CD14-positive monocyte (primary cell): ENCODE measurements around the gene TAS1R1. TPM values are rescaled to one million over a fixed set of nuclear protein-coding genes. Genes with fewer than 3 reads are reported as not detected.

Source experiments
- DNase-seq, 3 donors: peaks; one replicate each; pipeline ENCODE4 v3.0.0-alpha.2; 2011 to 2022
- H2AFZ ChIP-seq: 2 replicates; pipeline ENCODE4 v1.6.0; 2012; ENCODE audit warnings: mild to moderate bottlenecking, low read depth, low read length, inconsistent platforms; ENCODE audit not compliant: insufficient read depth, poor library complexity, severe bottlenecking
- H3K27ac ChIP-seq, 2 donors: 1 replicate in 1 of 2; 2 replicates in 1 of 2; pipeline ENCODE4 v1.5.1; 2012 to 2013; ENCODE audit warnings: low read length in 2 of 2, control low read depth in 1 of 2, inconsistent platforms in 1 of 2, low read depth in 1 of 2, mild to moderate bottlenecking in 1 of 2
- H3K27me3 ChIP-seq, 2 donors: one replicate each; pipeline versions ENCODE4 v1.6.0 to v1.6.1; 2011 to 2013; ENCODE audit warnings: low read length in 2 of 2; ENCODE audit not compliant: control insufficient read depth in 2 of 2, insufficient read depth in 2 of 2
- H3K36me3 ChIP-seq, 2 donors: replicated peaks in 1 of 2; 1 replicate in 1 of 2; 2 replicates in 1 of 2; pipeline versions ENCODE4 v1.5.1 to v1.6.1; 2012 to 2013; ENCODE audit warnings: low read length in 2 of 2, control low read depth in 1 of 2, inconsistent platforms in 1 of 2, mild to moderate bottlenecking in 1 of 2; ENCODE audit not compliant: insufficient read depth in 2 of 2, control insufficient read depth in 1 of 2
- H3K4me1 ChIP-seq, 2 donors: 1 replicate in 1 of 2; 2 replicates in 1 of 2; pipeline versions ENCODE4 v1.5.1 to v1.6.1; 2012 to 2013; ENCODE audit warnings: low read length in 2 of 2, control low read depth in 1 of 2, inconsistent platforms in 1 of 2, mild to moderate bottlenecking in 1 of 2, moderate library complexity in 1 of 2; ENCODE audit not compliant: insufficient read depth in 2 of 2, control insufficient read depth in 1 of 2
- H3K4me2 ChIP-seq: replicated peaks from 2 replicates; pipeline ENCODE3; 2012; ENCODE audit warnings: low read length, moderate library complexity, mild to moderate bottlenecking; ENCODE audit not compliant: poor library complexity, severe bottlenecking; ENCODE audit errors: extremely low read depth
- H3K4me3 ChIP-seq, 3 experiments: fragments of 200-600 bp in 1 of 3; sonication (generic) in 1 of 3; replicated peaks in 1 of 3; 1 replicate in 2 of 3; 2 replicates in 1 of 3; pipeline ENCODE4 v1.5.1; 2011 to 2013; ENCODE audit warnings: low read length in 3 of 3, mild to moderate bottlenecking in 3 of 3, control low read depth in 2 of 3, low read depth in 2 of 3, inconsistent platforms in 1 of 3, moderate library complexity in 1 of 3
- H3K79me2 ChIP-seq: 2 replicates; pipeline ENCODE4 v1.6.0; 2012; ENCODE audit warnings: mild to moderate bottlenecking, control low read depth, inconsistent platforms, low read length, moderate library complexity; ENCODE audit not compliant: insufficient read depth
- H3K9ac ChIP-seq: 2 replicates; pipeline ENCODE4 v1.6.0; 2017; ENCODE audit warnings: low read length, mild to moderate bottlenecking; ENCODE audit not compliant: insufficient read depth, poor library complexity, severe bottlenecking
- H3K9me3 ChIP-seq, 2 donors: replicated peaks in 1 of 2; 1 replicate in 1 of 2; 2 replicates in 1 of 2; pipeline versions ENCODE4 v1.5.1 to v1.6.1; 2012 to 2013; ENCODE audit warnings: low read length in 2 of 2, control low read depth in 1 of 2; ENCODE audit not compliant: control insufficient read depth in 1 of 2, insufficient read depth in 1 of 2
- H4K20me1 ChIP-seq: 2 replicates; pipeline ENCODE4 v1.6.0; 2012; ENCODE audit warnings: mild to moderate bottlenecking, low read length, control low read depth, moderate library complexity; ENCODE audit not compliant: insufficient read depth
- H3K27ac Mint-ChIP-seq, 7 donors: one replicate each; pipeline ENCODE4 v1.8.0; 2020; ENCODE audit warnings: mild to moderate bottlenecking in 7 of 7, mixed read lengths in 7 of 7, moderate library complexity in 6 of 7, inconsistent platforms in 2 of 7
- H3K27me3 Mint-ChIP-seq, 3 donors: one replicate each; pipeline ENCODE4 v1.8.0; 2021 to 2022; ENCODE audit warnings: low read depth in 3 of 3, mild to moderate bottlenecking in 3 of 3, mixed read lengths in 3 of 3, moderate library complexity in 3 of 3, inconsistent platforms in 1 of 3
- H3K36me3 Mint-ChIP-seq, 2 donors: one replicate each; pipeline ENCODE4 v1.8.0; 2020; ENCODE audit warnings: mixed read lengths in 2 of 2, inconsistent platforms in 1 of 2, mild to moderate bottlenecking in 1 of 2
- H3K4me1 Mint-ChIP-seq: one replicate; pipeline ENCODE4 v1.8.0; 2020; ENCODE audit warnings: mild to moderate bottlenecking, mixed read lengths
- H3K4me3 Mint-ChIP-seq, 2 donors: one replicate each; pipeline ENCODE4 v1.8.0; 2020; ENCODE audit warnings: mild to moderate bottlenecking in 2 of 2, mixed read lengths in 2 of 2, moderate library complexity in 1 of 2
- H3K9me3 Mint-ChIP-seq, 7 donors: one replicate each; pipeline ENCODE4 v1.8.0; 2020 to 2022; ENCODE audit warnings: mixed read lengths in 7 of 7, mild to moderate bottlenecking in 6 of 7, moderate library complexity in 6 of 7, inconsistent platforms in 2 of 7
- CTCF ChIP-seq: fragments of 200-600 bp; IDR thresholded peaks from one replicate; pipeline ENCODE4 v1.8.0; 2022; ENCODE audit warnings: antibody characterized with exemption, mild to moderate bottlenecking
- WGBS: methylation state at CpG from one replicate; pipeline ENCODE4 v1.1.5; 2013; ENCODE audit warnings: missing lambda C conversion rate; ENCODE audit not compliant: insufficient coverage; 5-methylcytosine and 5-hydroxymethylcytosine counted together
- intact Hi-C, 2 donors: fragments of 100-400 bp; cut with micrococcal nuclease; formaldehyde crosslinking; loops; one replicate each; pipeline versions ENCODE4 v1.15.0 to v1.15.1; 2023
- polyA plus RNA-seq, 3 donors: library from polyadenylated mRNA; depleted of rRNA in 1 of 3; unstranded in 2 of 3; stranded (reverse) in 1 of 3; fragments of 300-500 nt in 2 of 3; fragments of >200 nt in 1 of 3; fragmentation: Illumina TruSeq in 2 of 3; gene quantifications; 1 replicate in 2 of 3; 2 replicates in 1 of 3; pipeline ENCODE4 v1.2.3, GENCODE V29; 2012 to 2021

The TAS1R1 gene
- polyA plus RNA-seq, 3 donors = not detected

GRCh38 chr1:6508816-6509189 is 46.3 kb upstream of the TAS1R1 start:
- Histone ChIP-seq H3K4me2 (no peak overlapping the region), H3K27me3 (no peaks in the 10 kb centered on the region), H3K9ac (no peak overlapping the region), H3K79me2 (no peaks in the 10 kb centered on the region), H3K9me3 (no peaks in the 10 kb centered on the region), H3K4me1 (peaks cover 0 to 3% of the 10 kb centered on the region in 2 donors), H4K20me1 (no peaks in the 10 kb centered on the region), H2AFZ (no peak overlapping the region), H3K4me3 (no peak overlapping the region), H3K36me3 (no peaks in the 10 kb centered on the region), H3K27ac (no peak overlapping the region)
- no peak for DNase-seq
- H3K27me3 Mint-ChIP-seq = peaks cover 1 to 5% (median 5%) of the 10 kb centered on the region in 3 donors
- H3K9me3 Mint-ChIP-seq = no peaks in the 10 kb centered on the region
- no peak overlapping the region for H3K27ac Mint-ChIP-seq
- WGBS = 89% methylated on average over 11 of the region's 11 CpGs
- peaks cover 2% of the 10 kb centered on the region for H3K4me1 Mint-ChIP-seq
- no peak for TF ChIP-seq CTCF
- H3K4me3 Mint-ChIP-seq = no peak overlapping the region
- H3K36me3 Mint-ChIP-seq = no peaks in the 10 kb centered on the region
- intact Hi-C loops = no loop called here

- Histone ChIP-seq H3K27ac (no peak overlapping the region), H2AFZ (no peak overlapping the region), H3K4me2 (no peak overlapping the region), H3K36me3 (no peaks in the 10 kb centered on the region), H3K4me1 (peaks cover 0 to 3% of the 10 kb centered on the region in 2 donors), H3K4me3 (no peak overlapping the region), H4K20me1 (no peaks in the 10 kb centered on the region), H3K9ac (no peak overlapping the region), H3K9me3 (no peaks in the 10 kb centered on the region), H3K79me2 (no peaks in the 10 kb centered on the region), H3K27me3 (no peaks in the 10 kb centered on the region)
- Mint-ChIP-seq H3K4me1 (peaks cover 2% of the 10 kb centered on the region), H3K4me3 (no peak overlapping the region), H3K27ac (no peak overlapping the region), H3K36me3 (no peaks in the 10 kb centered on the region), H3K9me3 (no peaks in the 10 kb centered on the region), H3K27me3 (peaks cover 1 to 5% (median 5%) of the 10 kb centered on the region in 3 donors)
- intact Hi-C loops = no loop called here
- no peak for DNase-seq
- WGBS = 23% methylated on average over 16 of the region's 20 CpGs
- TF ChIP-seq CTCF = no peak
These were observed 45.7 kb upstream of the TAS1R1 start for GRCh38 chr1:6509220-6509918.
